ENCODE data around the gene STON1.

- no peak for TF ChIP-seq CTCF (IDR thresholded peaks at IDR 0.05; ENCODE audit: low read depth, low read length, missing input control)
- no peak for TF ChIP-seq TAF1 (conservative IDR thresholded peaks at IDR 0.05)
- no peak for TF ChIP-seq EGR1 (IDR thresholded peaks at IDR 0.05; ENCODE audit: low read depth in 2 of 2)
- TF ChIP-seq, protein P1, sequence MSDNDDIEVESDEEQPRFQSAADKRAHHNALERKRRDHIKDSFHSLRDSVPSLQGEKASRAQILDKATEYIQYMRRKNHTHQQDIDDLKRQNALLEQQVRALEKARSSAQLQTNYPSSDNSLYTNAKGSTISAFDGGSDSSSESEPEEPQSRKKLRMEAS (IDR thresholded peaks at IDR 0.05), result no peak
- TF ChIP-seq YY1 (IDR thresholded peaks at IDR 0.05), result no peak
- TF ChIP-seq HNF4G (IDR thresholded peaks at IDR 0.05), result no peak
- TF ChIP-seq, protein P2, sequence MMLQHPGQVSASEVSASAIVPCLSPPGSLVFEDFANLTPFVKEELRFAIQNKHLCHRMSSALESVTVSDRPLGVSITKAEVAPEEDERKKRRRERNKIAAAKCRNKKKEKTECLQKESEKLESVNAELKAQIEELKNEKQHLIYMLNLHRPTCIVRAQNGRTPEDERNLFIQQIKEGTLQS (IDR thresholded peaks at IDR 0.05), result no peak
- TF ChIP-seq SP1 (IDR thresholded peaks at IDR 0.05), result no peak
Observed at GRCh38 chr2:48600917-48601316, 71.0 kb downstream of the STON1 start.
